Astrocyte of the spinal cord (primary cell): Measurements from ENCODE around the gene SH3GL3.

ENCODE experiments used
- DNase-seq: peaks from one replicate; pipeline ENCODE4 v3.0.0; 2011; ENCODE audit warnings: low read depth, low spot score
- H3K4me3 ChIP-seq: 2 replicates; pipeline ENCODE4 v1.5.1; 2011; ENCODE audit warnings: low read depth, mild to moderate bottlenecking, low read length, moderate library complexity
- CTCF ChIP-seq: IDR thresholded peaks from 2 replicates; pipeline ENCODE4 v1.5.1; 2012; ENCODE audit warnings: low read depth, mild to moderate bottlenecking, low read length, inconsistent platforms
- in situ Hi-C: cut with HindIII; loops from 2 replicates; pipeline ENCODE4 v1.10.0; 2017; ENCODE audit warnings: low sequenced_read_pairs

Gene SH3GL3

GRCh38 chr15:83471307-83471866 lies 24.2 kb downstream of the SH3GL3 start:
- no peak for DNase-seq
- no peak overlapping the region for H3K4me3 ChIP-seq
- no peak for TF ChIP-seq CTCF
- in situ Hi-C loops = no loop called here

GRCh38 chr15:83472151-83472550 lies 25.0 kb downstream of the SH3GL3 start:
- H3K4me3 ChIP-seq = no peak overlapping the region
- DNase-seq = no peak
- TF ChIP-seq CTCF = no peak
- in situ Hi-C loops = no loop called here

GRCh38 chr15:83472797-83473196 lies 25.7 kb downstream of the SH3GL3 start:
- in situ Hi-C loops = no loop called here
- TF ChIP-seq CTCF = no peak
- H3K4me3 ChIP-seq = no peak overlapping the region
- no peak for DNase-seq

- no peak for TF ChIP-seq CTCF
- no peak overlapping the region for H3K4me3 ChIP-seq
- in situ Hi-C loops = no loop called here
- no peak for DNase-seq
Measured at GRCh38 chr15:83474578-83474977, 27.4 kb downstream of the SH3GL3 start.

GRCh38 chr15:83475551-83475950 lies 28.4 kb downstream of the SH3GL3 start:
- peak; percentile 23 for DNase-seq
- no peak overlapping the region for H3K4me3 ChIP-seq
- in situ Hi-C loops = no loop called here
- TF ChIP-seq CTCF = no peak

GRCh38 chr15:83476066-83476465 lies 28.9 kb downstream of the SH3GL3 start:
- in situ Hi-C loops = no loop called here
- H3K4me3 ChIP-seq = no peak overlapping the region
- no peak for DNase-seq
- no peak for TF ChIP-seq CTCF

- DNase-seq = no peak
- in situ Hi-C loops = no loop called here
- TF ChIP-seq CTCF = no peak
- H3K4me3 ChIP-seq = no peak overlapping the region
Measured at GRCh38 chr15:83476708-83477107, 29.6 kb downstream of the SH3GL3 start.
